DND-41 (cell line): Measurements from ENCODE around the gene ZC3H4.

Experiments used
- ATAC-seq: fragments of 200-7000 bp; cut with Tn5 transposase; 3 replicates; pipeline ENCODE4 v1.9.1; 2021; ENCODE audit warnings: low read depth; ENCODE audit not compliant: insufficient read depth
- DNase-seq: peaks from one replicate; pipeline ENCODE4 v3.0.0-alpha.2; 2020
- H2AFZ ChIP-seq: 2 replicates; pipeline ENCODE4 v1.6.0; 2012; ENCODE audit warnings: low read depth, low read length
- H3K27ac ChIP-seq: 2 replicates; pipeline ENCODE4 v1.5.1; 2012; ENCODE audit warnings: low read length, inconsistent platforms
- H3K27me3 ChIP-seq: fragments of 200-600 bp; sonication (generic); 2 replicates; pipeline ENCODE4 v1.6.0; 2012; ENCODE audit warnings: low read length, mild to moderate bottlenecking, inconsistent platforms; ENCODE audit not compliant: insufficient read depth, poor library complexity
- H3K36me3 ChIP-seq: 2 replicates; pipeline ENCODE4 v1.5.1; 2012; ENCODE audit warnings: low read length, inconsistent platforms; ENCODE audit not compliant: insufficient read depth
- H3K4me1 ChIP-seq: 2 replicates; pipeline ENCODE4 v1.5.1; 2012; ENCODE audit warnings: mild to moderate bottlenecking, low read length; ENCODE audit not compliant: insufficient read depth
- H3K4me2 ChIP-seq: 2 replicates; pipeline ENCODE4 v1.6.0; 2012; ENCODE audit warnings: mild to moderate bottlenecking, moderate library complexity, low read length, inconsistent platforms; ENCODE audit not compliant: insufficient read depth
- H3K4me3 ChIP-seq, 2 experiments: fragments of 200-600 bp in 1 of 2; shearing (Covaris generic) in 1 of 2; 2 replicates each; pipeline ENCODE4 v1.5.1; 2012 to 2016; ENCODE audit warnings: inconsistent platforms in 2 of 2, low read length in 2 of 2, mild to moderate bottlenecking in 2 of 2, low read depth in 1 of 2, moderate library complexity in 1 of 2
- H3K79me2 ChIP-seq: 2 replicates; pipeline ENCODE4 v1.6.0; 2012; ENCODE audit warnings: low read length, inconsistent platforms; ENCODE audit not compliant: insufficient read depth
- H3K9ac ChIP-seq: 2 replicates; pipeline ENCODE4 v1.6.0; 2012; ENCODE audit warnings: low read depth, mild to moderate bottlenecking, inconsistent platforms, low read length, moderate library complexity
- H3K9me3 ChIP-seq: 2 replicates; pipeline ENCODE4 v1.5.1; 2012; ENCODE audit warnings: low read length, moderate library complexity, mild to moderate bottlenecking, inconsistent platforms; ENCODE audit not compliant: insufficient read depth, severe bottlenecking
- H4K20me1 ChIP-seq: 2 replicates; pipeline ENCODE4 v1.6.0; 2012; ENCODE audit warnings: low read length; ENCODE audit not compliant: insufficient read depth
- CTCF ChIP-seq: IDR thresholded peaks from 2 replicates; pipeline ENCODE4 v1.5.1; 2012; ENCODE audit warnings: borderline replicate concordance, low read length, moderate library complexity, mild to moderate bottlenecking; ENCODE audit not compliant: poor library complexity, severe bottlenecking; ENCODE audit errors: extremely low read depth
- EZH2 ChIP-seq: IDR thresholded peaks from 3 replicates; pipeline ENCODE4 v1.6.1; 2012; ENCODE audit warnings: borderline replicate concordance, low read depth, mild to moderate bottlenecking, moderate library complexity, low read length, inconsistent platforms; ENCODE audit not compliant: severe bottlenecking

The ZC3H4 gene

DNA sequence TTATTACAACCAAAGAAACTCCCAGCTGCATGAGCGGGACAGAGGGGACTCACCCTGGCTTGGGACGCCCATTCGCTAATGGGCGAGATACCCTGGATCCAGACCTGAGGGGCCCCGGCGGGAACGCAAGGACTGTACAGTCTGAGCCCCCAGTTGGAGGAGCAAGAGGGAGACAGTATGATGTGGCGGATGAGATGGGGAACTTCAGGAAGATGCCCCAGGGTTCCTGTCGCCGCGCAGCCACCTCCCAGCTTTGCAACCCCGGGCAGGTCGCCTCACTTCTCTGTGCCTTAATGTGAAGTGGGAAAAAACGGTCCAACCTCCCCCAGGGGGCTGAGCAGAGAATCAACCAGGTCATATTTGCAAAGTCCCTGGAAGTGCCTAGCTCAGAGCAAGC lies 91.4 kb downstream of the ZC3H4 start:
- Histone ChIP-seq H3K36me3 (no peaks in the 10 kb centered on the region), H4K20me1 (no peaks in the 10 kb centered on the region), H3K4me1 (0 out of 2 replicates have a peak, but pooled peaks cover 4% of the 10 kb centered on the region), H2AFZ (no peak overlapping the region), H3K79me2 (no peaks in the 10 kb centered on the region), H3K4me2 (no peak overlapping the region), H3K27me3 (peaks cover 18% of the 10 kb centered on the region), H3K9me3 (no peaks in the 10 kb centered on the region), H3K4me3 (no peak overlapping the region), H3K27ac (no peak overlapping the region), H3K9ac (no peak overlapping the region)
- TF ChIP-seq EZH2 (no peak), CTCF (no peak)
- no peak for ATAC-seq
- no peak for DNase-seq

GRCh38 chr19:47021536-47022139 lies 91.9 kb downstream of the ZC3H4 start:
- no peaks in the 10 kb centered on the region for H4K20me1 ChIP-seq
- TF ChIP-seq EZH2 (no peak), CTCF (no peak)
- no peak overlapping the region for H3K4me3 ChIP-seq
- no peaks in the 10 kb centered on the region for H3K79me2 ChIP-seq
- no peaks in the 10 kb centered on the region for H3K9me3 ChIP-seq
- ATAC-seq: no peak
- DNase-seq: no peak
- H3K36me3 ChIP-seq: no peaks in the 10 kb centered on the region
- no peak overlapping the region for H3K27ac ChIP-seq
- H3K4me2 ChIP-seq: no peak overlapping the region
- H2AFZ ChIP-seq: no peak overlapping the region
- H3K4me1 ChIP-seq: 0 out of 2 replicates have a peak, but pooled peaks cover 4% of the 10 kb centered on the region
- peaks cover 18% of the 10 kb centered on the region for H3K27me3 ChIP-seq
- no peak overlapping the region for H3K9ac ChIP-seq

DNA sequence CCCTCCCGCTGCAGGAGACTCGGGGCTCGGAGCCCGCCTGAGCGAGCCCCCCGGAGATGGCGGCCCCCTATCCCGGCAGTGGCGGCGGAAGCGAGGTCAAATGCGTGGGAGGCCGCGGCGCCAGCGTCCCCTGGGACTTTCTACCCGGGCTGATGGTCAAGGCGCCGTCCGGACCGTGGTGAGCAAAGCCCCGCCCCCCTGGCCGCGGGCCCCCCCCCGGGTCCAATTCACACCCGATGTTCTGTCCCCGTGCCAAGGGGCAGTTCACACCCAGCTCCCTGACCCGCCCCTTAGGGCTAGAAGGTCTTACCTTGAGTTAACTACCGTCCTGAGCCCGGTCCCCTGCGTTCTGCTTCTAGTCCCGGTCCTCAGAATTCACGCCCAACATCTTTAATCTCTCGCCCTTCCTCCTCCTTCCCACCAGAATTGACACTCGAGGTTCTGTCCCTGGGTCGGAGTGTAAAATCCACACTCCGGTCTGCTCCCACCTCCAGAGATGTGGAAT lies 92.5 kb downstream of the ZC3H4 start:
- no peak overlapping the region for H3K4me2 ChIP-seq
- no peaks in the 10 kb centered on the region for H3K36me3 ChIP-seq
- no peaks in the 10 kb centered on the region for H3K9me3 ChIP-seq
- no peaks in the 10 kb centered on the region for H3K79me2 ChIP-seq
- H3K27me3 ChIP-seq: peaks cover 18% of the 10 kb centered on the region
- TF ChIP-seq EZH2 (no peak), CTCF (no peak)
- DNase-seq: no peak
- H3K4me1 ChIP-seq: 0 out of 2 replicates have a peak, but pooled peaks cover 4% of the 10 kb centered on the region
- no peak for ATAC-seq
- H2AFZ ChIP-seq: no peak overlapping the region
- H3K4me3 ChIP-seq: no peak overlapping the region
- no peaks in the 10 kb centered on the region for H4K20me1 ChIP-seq
- H3K27ac ChIP-seq: no peak overlapping the region
- no peak overlapping the region for H3K9ac ChIP-seq
